ENCODE results near the gene ADTRP.

GRCh38 chr6:11738661-11739375 is 39.8 kb downstream of the ADTRP start:
- TF ChIP-seq CTCF (IDR thresholded peaks at IDR 0.05) (no peak), POLR2A (IDR thresholded peaks at IDR 0.05) (no peak), POLR2AphosphoS5 (IDR thresholded peaks at IDR 0.05) (no peak)
